ENCODE data around the gene CPNE9.

CPNE9 gene

GRCh38 chr3:9703240-9703639 lies 393 bp upstream of the CPNE9 start:
- Histone ChIP-seq H3K27me3 (peaks cover 15 to 36% (median 30%) of the 10 kb centered on the region in 11 experiments), H4K20me1 (peaks cover 17 to 65% (median 57%) of the 10 kb centered on the region in 11 experiments; a peak in 19 of 22 replicates), H3K4me3 (no peak overlapping the region), H3K4me2 (no peak overlapping the region), H3K9ac (no peak overlapping the region), H3K36me3 (peaks cover 46 to 57% (median 54%) of the 10 kb centered on the region in 11 experiments), H3K27ac (no peak overlapping the region), H3K4me1 (no peaks in the 10 kb centered on the region), H3K9me3 (replicated peaks in 1 of 11) (no peaks in the 10 kb centered on the region; a peak in 1 of 22 replicates)
- TF ChIP-seq Cebpa-rat (IDR thresholded peaks at IDR 0.05), result no peak

- no peak overlapping the region for H3K4me2 ChIP-seq
- no peak overlapping the region for H3K4me3 ChIP-seq
- no peak overlapping the region for H3K9ac ChIP-seq
Measured at GRCh38 chr3:9704347-9705322, 1.0 kb downstream of the CPNE9 start.

GRCh38 chr3:9710174-9710739 lies 6.6 kb downstream of the CPNE9 start:
- no peaks in the 10 kb centered on the region for H4K20me1 ChIP-seq
- no peak overlapping the region for H3K9ac ChIP-seq
- no peak overlapping the region for H3K4me3 ChIP-seq
- no peak overlapping the region for H3K27ac ChIP-seq
- TF ChIP-seq Cebpa-rat (IDR thresholded peaks at IDR 0.05), result no peak
- H3K27me3 ChIP-seq, result no peaks in the 10 kb centered on the region; a peak in 1 of 22 replicates
- no peaks in the 10 kb centered on the region for H3K36me3 ChIP-seq
- H3K4me1 ChIP-seq, result peaks cover 0 to 8% (median 1%) of the 10 kb centered on the region in 10 experiments; a peak in 8 of 20 replicates
- H3K4me2 ChIP-seq, result no peak overlapping the region
- no peaks in the 10 kb centered on the region for H3K9me3 ChIP-seq (replicated peaks in 1 of 11)

More at GRCh38 chr3:9704347-9705322, 1.0 kb downstream of the CPNE9 start:
- Histone ChIP-seq H4K20me1 (peaks cover 17 to 52% (median 46%) of the 10 kb centered on the region in 11 experiments; a peak in 19 of 22 replicates), H3K27me3 (peaks cover 15 to 36% (median 30%) of the 10 kb centered on the region in 11 experiments), H3K27ac (no peak overlapping the region), H3K9me3 (replicated peaks in 1 of 11) (no peaks in the 10 kb centered on the region; a peak in 1 of 22 replicates), H3K36me3 (peaks cover 34 to 45% (median 40%) of the 10 kb centered on the region in 11 experiments), H3K4me1 (no peaks in the 10 kb centered on the region)
- no peak for TF ChIP-seq Cebpa-rat (IDR thresholded peaks at IDR 0.05)

- Histone ChIP-seq H3K9ac (no peak overlapping the region), H3K27ac (no peak overlapping the region), H3K36me3 (no peaks in the 10 kb centered on the region), H3K4me1 (peaks cover 0 to 26% (median 2%) of the 10 kb centered on the region in 10 experiments; a peak in 8 of 20 replicates), H3K4me2 (no peak overlapping the region), H4K20me1 (no peaks in the 10 kb centered on the region), H3K27me3 (peaks cover 0 to 8% (median 0%) of the 10 kb centered on the region in 11 experiments; a peak in 3 of 22 replicates), H3K4me3 (no peak overlapping the region), H3K9me3 (replicated peaks in 1 of 11) (no peaks in the 10 kb centered on the region)
- TF ChIP-seq Cebpa-rat (IDR thresholded peaks at IDR 0.05), result no peak
Measured at GRCh38 chr3:9712415-9712814, 8.8 kb downstream of the CPNE9 start.

GRCh38 chr3:9713142-9713541 lies 9.5 kb downstream of the CPNE9 start:
- Histone ChIP-seq H3K36me3 (no peaks in the 10 kb centered on the region), H4K20me1 (no peaks in the 10 kb centered on the region), H3K9me3 (replicated peaks in 1 of 11) (no peaks in the 10 kb centered on the region), H3K4me1 (peaks cover 0 to 26% (median 4%) of the 10 kb centered on the region in 10 experiments; a peak in 11 of 20 replicates), H3K4me2 (no peak overlapping the region), H3K27me3 (peaks cover 0 to 8% (median 0%) of the 10 kb centered on the region in 11 experiments; a peak in 3 of 22 replicates), H3K9ac (no peak overlapping the region), H3K27ac (no peak overlapping the region), H3K4me3 (no peak overlapping the region)
- TF ChIP-seq Cebpa-rat (IDR thresholded peaks at IDR 0.05), result no peak

GRCh38 chr3:9715136-9715535 lies 11.5 kb downstream of the CPNE9 start:
- Histone ChIP-seq H3K9me3 (replicated peaks in 1 of 11) (no peaks in the 10 kb centered on the region), H3K9ac (no peak overlapping the region; a peak in 1 of 22 replicates), H3K4me3 (no peak overlapping the region), H3K4me2 (peak overlapping the region in 6 of 11 experiments; percentile 5 to 79 (median 38); a peak in 10 of 22 replicates), H4K20me1 (no peaks in the 10 kb centered on the region), H3K36me3 (no peaks in the 10 kb centered on the region), H3K27ac (peak overlapping the region in 1 of 11 experiments; percentile 34; a peak in 1 of 22 replicates), H3K27me3 (peaks cover 0 to 8% (median 0%) of the 10 kb centered on the region in 11 experiments; a peak in 3 of 22 replicates), H3K4me1 (peaks cover 0 to 26% (median 6%) of the 10 kb centered on the region in 10 experiments; a peak in 16 of 20 replicates)
- no peak for TF ChIP-seq Cebpa-rat (IDR thresholded peaks at IDR 0.05)

GRCh38 chr3:9715764-9716437 lies 12.3 kb downstream of the CPNE9 start:
- H3K4me2 ChIP-seq, result peak overlapping the region in 6 of 11 experiments; percentile 5 to 79 (median 38); a peak in 8 of 22 replicates
- peaks cover 0 to 8% (median 0%) of the 10 kb centered on the region in 11 experiments; a peak in 3 of 22 replicates for H3K27me3 ChIP-seq
- no peak overlapping the region for H3K9ac ChIP-seq
- no peak for TF ChIP-seq Cebpa-rat (IDR thresholded peaks at IDR 0.05)
- H3K27ac ChIP-seq, result peak overlapping the region in 2 of 11 experiments; percentile 11 to 34; a peak in 2 of 22 replicates
- H3K9me3 ChIP-seq (replicated peaks in 1 of 11), result no peaks in the 10 kb centered on the region
- H3K36me3 ChIP-seq, result no peaks in the 10 kb centered on the region
- H3K4me1 ChIP-seq, result peaks cover 4 to 33% (median 14%) of the 10 kb centered on the region in 10 experiments
- no peak overlapping the region for H3K4me3 ChIP-seq
- no peaks in the 10 kb centered on the region for H4K20me1 ChIP-seq

- no peaks in the 10 kb centered on the region for H3K36me3 ChIP-seq
Measured at GRCh38 chr3:9716801-9717555, 13.3 kb downstream of the CPNE9 start.

More at GRCh38 chr3:9716801-9717555, 13.3 kb downstream of the CPNE9 start:
- Histone ChIP-seq H4K20me1 (no peaks in the 10 kb centered on the region), H3K4me1 (peaks cover 15 to 43% (median 25%) of the 10 kb centered on the region in 10 experiments), H3K9ac (no peak overlapping the region), H3K4me3 (no peak overlapping the region), H3K9me3 (replicated peaks in 1 of 11) (no peaks in the 10 kb centered on the region), H3K4me2 (peak overlapping the region in 2 of 11 experiments; percentile 5 to 79; a peak in 2 of 22 replicates), H3K27ac (no peak overlapping the region), H3K27me3 (peaks cover 0 to 8% (median 0%) of the 10 kb centered on the region in 11 experiments; a peak in 3 of 22 replicates)
- TF ChIP-seq Cebpa-rat (IDR thresholded peaks at IDR 0.05), result no peak

All from BLaER1 treated with 17β-estradiol and CSF1 and Interleukin-3, amounts not matched to agents 10 nM and 100 nM (cell line).